IMR-90 (cell line): Measurements from ENCODE around the gene SPATA31C1. TPM values are rescaled to one million over a fixed set of nuclear protein-coding genes. Genes with fewer than 3 reads are reported as not detected.

ENCODE experiments used
- ATAC-seq: fragments of 200-7000 bp; cut with Tn5 transposase; 2 replicates; pipeline ENCODE4 v1.9.1; 2020; ENCODE audit warnings: low read depth, mild to moderate bottlenecking, moderate library complexity
- BruUV-seq: library from RNA; stranded (reverse); fragments of 400-500 nt; replicated peaks from 2 replicates; lab custom pipeline; 2021; lab: Mats Ljungman, UMichigan
- CTCF ChIA-PET: fragments of 300-600 bp; formaldehyde crosslinking; extraction: SDS; loops from one replicate; lab custom pipeline; 2021; ENCODE audit warnings: antibody characterized with exemption; lab: Yijun Ruan, JAX
- POLR2A ChIA-PET: fragments of 300-600 bp; sonication (Branson Sonifier 250); formaldehyde crosslinking; loops from one replicate; lab custom pipeline; 2022; ENCODE audit warnings: antibody characterized with exemption; ENCODE audit not compliant: unreplicated experiment; lab: Charles Lee
- DNase-seq: peaks from one replicate; pipeline ENCODE4 v3.0.0; 2013
- H2AFZ ChIP-seq: replicated peaks from 2 replicates; pipeline ENCODE3; 2013; ENCODE audit warnings: low read length, mild to moderate bottlenecking; ENCODE audit not compliant: poor library complexity
- H2AK5ac ChIP-seq: 2 replicates; pipeline ENCODE4 v1.6.1; 2013; ENCODE audit warnings: low read depth, low read length, inconsistent platforms
- H2AK9ac ChIP-seq: replicated peaks from 2 replicates; pipeline ENCODE3; 2013; ENCODE audit warnings: mild to moderate bottlenecking, low read depth, low read length, moderate library complexity; ENCODE audit not compliant: poor library complexity
- H2BK120ac ChIP-seq: 2 replicates; pipeline ENCODE4 v1.6.1; 2013; ENCODE audit warnings: low read depth, low read length, inconsistent platforms
- H2BK15ac ChIP-seq: 3 replicates; pipeline ENCODE4 v1.6.1; 2013; ENCODE audit warnings: low read depth, low read length, inconsistent platforms
- H2BK20ac ChIP-seq: 2 replicates; pipeline ENCODE4 v1.6.1; 2013; ENCODE audit warnings: low read depth, mild to moderate bottlenecking, inconsistent platforms, low read length, moderate library complexity
- H2BK5ac ChIP-seq: 2 replicates; pipeline ENCODE4 v1.6.1; 2013; ENCODE audit warnings: mild to moderate bottlenecking, low read depth, low read length, inconsistent platforms; ENCODE audit not compliant: poor library complexity, severe bottlenecking
- H3K14ac ChIP-seq: replicated peaks from 2 replicates; pipeline ENCODE4 v1.6.1; 2013; ENCODE audit warnings: low read depth, low read length, inconsistent platforms
- H3K18ac ChIP-seq: 2 replicates; pipeline ENCODE4 v1.6.1; 2013; ENCODE audit warnings: low read depth, low read length, control low read depth
- H3K23ac ChIP-seq: 2 replicates; pipeline ENCODE4 v1.6.1; 2013; ENCODE audit warnings: low read depth, low read length, inconsistent platforms
- H3K27ac ChIP-seq: 2 replicates; pipeline ENCODE4 v1.5.1; 2013; ENCODE audit warnings: mild to moderate bottlenecking, control low read depth, low read length; ENCODE audit not compliant: insufficient read depth
- H3K27me3 ChIP-seq: 2 replicates; pipeline ENCODE4 v1.6.1; 2013; ENCODE audit warnings: low read length; ENCODE audit not compliant: control insufficient read depth, insufficient read depth
- H3K36me3 ChIP-seq: 2 replicates; pipeline ENCODE4 v1.6.1; 2013; ENCODE audit warnings: low read length, mixed read lengths; ENCODE audit not compliant: control insufficient read depth, insufficient read depth
- H3K4ac ChIP-seq: 2 replicates; pipeline ENCODE4 v1.6.1; 2013; ENCODE audit warnings: low read depth, low read length, inconsistent platforms
- H3K4me1 ChIP-seq: 2 replicates; pipeline ENCODE4 v1.6.1; 2013; ENCODE audit warnings: low read length, mixed read lengths; ENCODE audit not compliant: control insufficient read depth, insufficient read depth
- H3K4me2 ChIP-seq: 2 replicates; pipeline ENCODE4 v1.6.1; 2013; ENCODE audit warnings: low read depth, mild to moderate bottlenecking, control low read depth, low read length, moderate library complexity
- H3K4me3 ChIP-seq: 2 replicates; pipeline ENCODE4 v1.5.1; 2013; ENCODE audit warnings: low read depth, mild to moderate bottlenecking, control low read depth, low read length, moderate library complexity; ENCODE audit not compliant: insufficient read depth
- H3K56ac ChIP-seq: 2 replicates; pipeline ENCODE4 v1.6.1; 2013; ENCODE audit warnings: low read length, inconsistent platforms; ENCODE audit not compliant: insufficient read depth; ENCODE audit errors: extremely low read depth
- H3K79me1 ChIP-seq, 2 experiments: 2 replicates each; pipeline ENCODE4 v1.6.1; 2013; ENCODE audit warnings: low read length in 2 of 2, inconsistent platforms in 1 of 2, low read depth in 1 of 2
- H3K9ac ChIP-seq: 2 replicates; pipeline ENCODE4 v1.6.1; 2013; ENCODE audit warnings: low read depth, low read length, control low read depth
- H3K9me1 ChIP-seq: 2 replicates; pipeline ENCODE4 v1.6.1; 2013; ENCODE audit warnings: low read length, inconsistent platforms; ENCODE audit not compliant: insufficient read depth
- H3K9me3 ChIP-seq: 2 replicates; pipeline ENCODE4 v1.6.1; 2013; ENCODE audit warnings: low read length; ENCODE audit not compliant: control insufficient read depth, insufficient read depth
- H4K20me1 ChIP-seq: 2 replicates; pipeline ENCODE4 v1.6.1; 2013; ENCODE audit warnings: low read length, inconsistent platforms; ENCODE audit not compliant: insufficient read depth
- H4K5ac ChIP-seq: 2 replicates; pipeline ENCODE4 v1.6.1; 2013; ENCODE audit warnings: mild to moderate bottlenecking, low read depth, low read length, control low read depth
- H4K8ac ChIP-seq, 2 experiments: 2 replicates each; pipeline ENCODE4 v1.6.1; 2013; ENCODE audit warnings: low read depth in 2 of 2, low read length in 2 of 2, control low read depth in 1 of 2, inconsistent platforms in 1 of 2
- H4K91ac ChIP-seq: 2 replicates; pipeline ENCODE4 v1.6.1; 2013; ENCODE audit warnings: low read depth, low read length, inconsistent platforms; ENCODE audit not compliant: insufficient read depth
- BHLHE40 ChIP-seq: fragments of 150-350 bp; IDR thresholded peaks from 2 replicates; pipeline ENCODE4 v1.6.1; 2016; ENCODE audit warnings: mild to moderate bottlenecking, low read depth, low read length
- CEBPB ChIP-seq: IDR thresholded peaks from 2 replicates; pipeline ENCODE4 v1.6.1; 2012; ENCODE audit warnings: low read depth, low read length, improper control_type of control experiment
- CHD1 ChIP-seq: IDR thresholded peaks from 2 replicates; pipeline ENCODE4 v1.6.1; 2012; ENCODE audit warnings: low read depth, low read length, improper control_type of control experiment
- ELK1 ChIP-seq: fragments of 150-350 bp; IDR thresholded peaks from 2 replicates; pipeline ENCODE4 v1.6.1; 2016; ENCODE audit warnings: low read depth, mild to moderate bottlenecking, low read length, moderate library complexity, borderline replicate concordance
- FOS ChIP-seq: fragments of 150-350 bp; IDR thresholded peaks from 2 replicates; pipeline ENCODE4 v1.6.1; 2016; ENCODE audit warnings: low read depth, low read length
- MAZ ChIP-seq: IDR thresholded peaks from 2 replicates; pipeline ENCODE4 v1.6.1; 2012; ENCODE audit warnings: low read depth, mild to moderate bottlenecking, low read length, improper control_type of control experiment, moderate library complexity, borderline replicate concordance
- NFE2L2 ChIP-seq: fragments of 150-350 bp; IDR thresholded peaks from 2 replicates; pipeline ENCODE4 v1.6.1; 2016; ENCODE audit warnings: low read depth, mild to moderate bottlenecking, low read length
- RAD21 ChIP-seq: IDR thresholded peaks from 2 replicates; pipeline ENCODE4 v1.6.1; 2012; ENCODE audit warnings: low read length, improper control_type of control experiment
- RCOR1 ChIP-seq: IDR thresholded peaks from 2 replicates; pipeline ENCODE4 v1.6.1; 2012; ENCODE audit warnings: mild to moderate bottlenecking, low read length, improper control_type of control experiment; ENCODE audit not compliant: insufficient replicate concordance
- RFX5 ChIP-seq: IDR thresholded peaks from 2 replicates; pipeline ENCODE4 v1.8.0; 2012; ENCODE audit warnings: low read depth, mild to moderate bottlenecking, low read length, moderate library complexity
- SMC3 ChIP-seq: fragments of 150-350 bp; IDR thresholded peaks from 2 replicates; pipeline ENCODE4 v1.6.1; 2016; ENCODE audit warnings: low read depth, mild to moderate bottlenecking, antibody characterized with exemption, low read length, moderate library complexity
- WGBS, 2 experiments: methylation state at CpG; one replicate each; pipeline versions ENCODE4 v1.1.5 to v1.1.7; 2013; ENCODE audit warnings: missing lambda C conversion rate in 2 of 2; ENCODE audit not compliant: insufficient read length in 1 of 2; ENCODE audit errors: extremely low coverage in 2 of 2; 5-methylcytosine and 5-hydroxymethylcytosine counted together
- dilution Hi-C: fragments of 300-500 bp; cut with HindIII; formaldehyde crosslinking; loops from one replicate; pipeline ENCODE4 v1.14.3; 2018; ENCODE audit warnings: low sequenced_read_pairs; ENCODE audit not compliant: unreplicated experiment
- in situ Hi-C: fragments of 300-500 bp; cut with MboI; formaldehyde crosslinking; loops from 3 replicates; pipeline ENCODE4 v1.14.3; 2019; ENCODE audit warnings: low sequenced_read_pairs, inconsistent platforms, mixed read lengths
- intact Hi-C: fragments of 100-400 bp; cut with micrococcal nuclease; formaldehyde crosslinking; loops from 2 replicates; pipeline ENCODE4 v1.10.0; 2022
- polyA plus RNA-seq, 3 experiments: library from polyadenylated mRNA; depleted of rRNA; stranded (reverse); fragments of >200 nt; gene quantifications; 2 replicates each; pipeline ENCODE4 v1.2.3, GENCODE V29; 2012; ENCODE audit warnings: low replicate concordance in 1 of 3
- total RNA-seq: library from RNA; depleted of rRNA; stranded (reverse); fragments of >200 nt; gene quantifications from 2 replicates; pipeline ENCODE4 v1.2.3, GENCODE V29; 2012
- TF ChIP-seq, protein P1 (sequence below): fragments of 150-350 bp; IDR thresholded peaks from 2 replicates; pipeline ENCODE4 v1.6.1; 2017; ENCODE audit warnings: mild to moderate bottlenecking, antibody characterized with exemption, low read length, low read depth
- TF ChIP-seq, protein P2 (sequence below): conservative IDR thresholded peaks from 2 replicates; pipeline ENCODE4 v1.5.1; 2012; ENCODE audit warnings: mild to moderate bottlenecking, low read depth, low read length, improper control_type of control experiment

Gene SPATA31C1
- total and polyA plus RNA-seq, 2 of the 4 experiments (the other 2 are of a cell fraction), result not detected

GRCh38 chr9:87889882-87890252 lies 27.9 kb upstream of the SPATA31C1 start:
- intact Hi-C loops, result no loop called here
- in situ Hi-C loops, result no loop called here
- H2BK120ac ChIP-seq, result no peak overlapping the region
- H4K8ac ChIP-seq, result no peak overlapping the region
- no peak overlapping the region for H3K9ac ChIP-seq
- H3K14ac ChIP-seq, result no peak overlapping the region
- no peak overlapping the region for H3K23ac ChIP-seq
- H2AFZ ChIP-seq, result no peak overlapping the region
- H3K9me3 ChIP-seq, result no peaks in the 10 kb centered on the region
- H3K4me3 ChIP-seq, result no peak overlapping the region
- DNase-seq, result no peak
- POLR2A ChIA-PET, result no interaction called here
- H3K4me2 ChIP-seq, result no peak overlapping the region
- peaks cover 2% of the 10 kb centered on the region; the same call in 1 of the 2 replicates for H3K4me1 ChIP-seq
- TF ChIP-seq, protein P1, sequence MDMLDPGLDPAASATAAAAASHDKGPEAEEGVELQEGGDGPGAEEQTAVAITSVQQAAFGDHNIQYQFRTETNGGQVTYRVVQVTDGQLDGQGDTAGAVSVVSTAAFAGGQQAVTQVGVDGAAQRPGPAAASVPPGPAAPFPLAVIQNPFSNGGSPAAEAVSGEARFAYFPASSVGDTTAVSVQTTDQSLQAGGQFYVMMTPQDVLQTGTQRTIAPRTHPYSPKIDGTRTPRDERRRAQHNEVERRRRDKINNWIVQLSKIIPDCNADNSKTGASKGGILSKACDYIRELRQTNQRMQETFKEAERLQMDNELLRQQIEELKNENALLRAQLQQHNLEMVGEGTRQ, result no peak
- TF ChIP-seq CHD1 (no peak), CEBPB (no peak), MAZ (no peak), RFX5 (no peak), FOS (no peak), SMC3 (no peak), BHLHE40 (no peak), RCOR1 (no peak), RAD21 (no peak), NFE2L2 (no peak), ELK1 (no peak)
- TF ChIP-seq, protein P2, sequence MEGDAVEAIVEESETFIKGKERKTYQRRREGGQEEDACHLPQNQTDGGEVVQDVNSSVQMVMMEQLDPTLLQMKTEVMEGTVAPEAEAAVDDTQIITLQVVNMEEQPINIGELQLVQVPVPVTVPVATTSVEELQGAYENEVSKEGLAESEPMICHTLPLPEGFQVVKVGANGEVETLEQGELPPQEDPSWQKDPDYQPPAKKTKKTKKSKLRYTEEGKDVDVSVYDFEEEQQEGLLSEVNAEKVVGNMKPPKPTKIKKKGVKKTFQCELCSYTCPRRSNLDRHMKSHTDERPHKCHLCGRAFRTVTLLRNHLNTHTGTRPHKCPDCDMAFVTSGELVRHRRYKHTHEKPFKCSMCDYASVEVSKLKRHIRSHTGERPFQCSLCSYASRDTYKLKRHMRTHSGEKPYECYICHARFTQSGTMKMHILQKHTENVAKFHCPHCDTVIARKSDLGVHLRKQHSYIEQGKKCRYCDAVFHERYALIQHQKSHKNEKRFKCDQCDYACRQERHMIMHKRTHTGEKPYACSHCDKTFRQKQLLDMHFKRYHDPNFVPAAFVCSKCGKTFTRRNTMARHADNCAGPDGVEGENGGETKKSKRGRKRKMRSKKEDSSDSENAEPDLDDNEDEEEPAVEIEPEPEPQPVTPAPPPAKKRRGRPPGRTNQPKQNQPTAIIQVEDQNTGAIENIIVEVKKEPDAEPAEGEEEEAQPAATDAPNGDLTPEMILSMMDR, result no peak
- dilution Hi-C loops, result no loop called here
- no peak overlapping the region for H4K91ac ChIP-seq
- H4K20me1 ChIP-seq, result no peaks in the 10 kb centered on the region
- H3K27me3 ChIP-seq, result no peaks in the 10 kb centered on the region
- H2AK5ac ChIP-seq, result no peak overlapping the region
- CTCF ChIA-PET, result no interaction called here
- no peak overlapping the region for H2BK15ac ChIP-seq
- H3K18ac ChIP-seq, result no peak overlapping the region
- H3K36me3 ChIP-seq, result no peaks in the 10 kb centered on the region
- ATAC-seq, result no peak
- no peak overlapping the region for H3K56ac ChIP-seq
- BruUV-seq, result no TSS peak
- no peaks in the 10 kb centered on the region for H3K79me1 ChIP-seq
- H2BK20ac ChIP-seq, result no peak overlapping the region
- no peak overlapping the region for H2AK9ac ChIP-seq
- WGBS, 2 experiments, result no CpG with 5 or more reads among the region's 4 CpGs
- no peak overlapping the region for H3K27ac ChIP-seq
- no peak overlapping the region for H3K4ac ChIP-seq
- no peak overlapping the region for H4K5ac ChIP-seq
- no peaks in the 10 kb centered on the region for H3K9me1 ChIP-seq
- H2BK5ac ChIP-seq, result no peak overlapping the region
